IPS-NIHi7 (cell line): ENCODE results near the gene ABCB8.

Experiments used
- DNase-seq: peaks from one replicate; pipeline ENCODE4 v3.0.0; 2012; ENCODE audit warnings: mixed read lengths; ENCODE audit errors: extremely low spot score

Gene ABCB8

DNA sequence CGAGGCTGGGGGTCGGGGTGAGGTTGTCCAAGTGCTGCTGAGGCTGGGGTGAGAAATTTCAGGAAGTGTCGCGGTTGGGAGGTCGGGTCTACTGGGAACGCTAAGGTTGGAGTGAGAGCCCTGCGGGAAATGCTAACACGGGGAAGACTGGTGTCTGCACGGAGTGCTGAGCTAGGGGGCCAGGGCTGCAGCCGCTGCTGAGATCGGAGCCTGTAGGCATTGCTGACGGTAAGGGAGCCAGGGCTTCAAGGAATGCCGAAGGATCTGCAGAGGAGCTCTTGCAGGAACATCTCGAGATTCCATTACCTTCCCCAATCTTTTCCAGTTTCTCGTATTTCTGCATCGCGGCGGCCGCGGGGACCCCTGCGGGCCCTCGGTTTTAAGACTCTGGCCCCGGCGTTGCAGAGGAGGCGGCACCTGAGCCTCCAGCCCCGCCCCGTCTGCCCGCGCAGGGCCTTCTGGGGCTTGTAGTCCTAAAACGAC lies 29.3 kb downstream of the ABCB8 start, which contains the start of gene CDK5:
CDK5 (minus strand) TSS at position 392 of the 483 bp plus-strand sequence; CDS start at position 343, 49 bp downstream.
- DNase-seq = peak; percentile 64

DNA sequence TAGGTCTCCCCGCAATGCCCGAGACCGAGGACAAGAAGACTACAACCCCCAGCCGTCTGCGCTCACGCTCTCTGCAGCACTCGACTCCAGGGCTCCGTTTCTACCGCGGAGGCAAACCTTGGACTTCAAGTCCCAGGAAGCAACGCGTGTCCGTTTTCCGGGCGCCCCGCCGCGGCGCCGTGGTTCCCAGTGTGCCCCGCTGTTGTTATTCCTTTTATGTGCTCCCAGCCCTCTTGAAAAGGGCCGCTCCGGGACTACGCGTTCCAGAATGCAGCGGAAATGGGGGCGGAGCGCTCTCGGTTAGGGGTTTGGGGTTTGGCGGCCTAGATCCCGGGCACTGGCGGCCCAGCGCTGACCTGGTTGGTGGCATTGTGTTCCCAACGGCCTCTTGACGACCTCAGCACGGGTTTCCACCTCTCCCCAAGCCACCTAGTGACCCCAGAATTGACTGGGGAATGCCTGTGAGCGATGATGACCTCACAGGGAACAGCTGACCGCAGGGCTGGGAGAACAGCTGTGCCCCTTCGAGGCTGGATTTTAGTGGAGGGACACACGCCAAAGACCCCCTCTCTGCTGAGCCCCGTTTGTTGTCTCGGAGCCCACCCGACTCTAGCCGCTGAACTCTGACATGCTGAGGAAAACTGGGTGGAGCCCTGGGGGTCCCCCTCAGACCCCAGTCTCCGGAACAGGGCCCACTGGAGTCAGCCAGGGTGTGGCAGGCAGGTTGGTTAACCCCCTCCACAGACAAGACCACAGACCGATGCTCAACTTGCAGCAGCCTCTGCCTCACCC lies 29.9 kb downstream of the ABCB8 start:
- peak; percentile 97 for DNase-seq

- no peak for DNase-seq
These were observed 30.6 kb downstream of the ABCB8 start for GRCh38 chr7:151058781-151059366.

DNA sequence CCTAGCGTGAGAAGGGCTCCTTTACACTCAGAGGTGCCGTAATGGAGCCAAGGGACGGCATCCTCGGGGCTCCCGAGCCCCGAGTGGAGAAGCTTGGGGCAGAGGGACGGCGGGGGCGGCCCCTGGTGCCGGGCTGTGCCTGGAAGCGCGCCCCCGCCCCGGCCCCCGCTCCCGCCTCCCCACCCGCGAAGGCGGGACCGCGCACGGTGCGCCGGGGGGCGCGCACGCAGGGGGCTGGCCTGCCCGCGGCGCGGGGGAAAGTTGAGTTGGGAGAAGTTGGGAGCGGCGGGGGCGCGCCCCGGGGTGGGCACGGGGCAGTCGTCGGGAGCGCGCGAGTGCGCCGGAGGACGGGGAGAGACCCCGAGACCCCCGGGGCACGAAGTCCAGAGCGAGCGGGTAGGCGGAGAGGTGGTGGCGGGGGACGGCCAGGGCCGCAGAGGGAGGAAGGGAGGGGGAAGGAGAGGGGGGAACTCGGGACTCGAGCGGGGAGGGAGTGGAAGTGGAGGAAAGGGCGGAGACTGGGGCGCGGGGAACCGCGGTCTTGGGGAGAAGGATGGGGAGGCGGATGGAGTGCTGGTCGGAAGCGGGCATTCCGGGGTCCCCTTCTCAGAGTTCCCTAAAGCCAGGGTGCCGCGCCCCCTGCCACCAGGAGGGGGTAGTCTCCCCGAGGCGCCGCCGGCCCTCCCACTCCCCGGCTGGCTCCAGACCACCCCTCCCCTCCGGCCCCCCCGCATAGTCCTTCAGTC lies 31.3 kb downstream of the ABCB8 start, which contains the start of gene SLC4A2:
SLC4A2 (plus strand) TSS at position 223 of the 746 bp plus-strand sequence. CDS start 2,399 bp downstream, outside the sequence.
- peak; percentile 80 for DNase-seq

- DNase-seq = no peak
These were observed 31.8 kb downstream of the ABCB8 start for GRCh38 chr7:151060113-151060415.

- DNase-seq = no peak
These were observed 32.4 kb downstream of the ABCB8 start for GRCh38 chr7:151060416-151061212.

- DNase-seq = no peak
These were observed 33.2 kb downstream of the ABCB8 start for GRCh38 chr7:151061213-151062110.

DNA sequence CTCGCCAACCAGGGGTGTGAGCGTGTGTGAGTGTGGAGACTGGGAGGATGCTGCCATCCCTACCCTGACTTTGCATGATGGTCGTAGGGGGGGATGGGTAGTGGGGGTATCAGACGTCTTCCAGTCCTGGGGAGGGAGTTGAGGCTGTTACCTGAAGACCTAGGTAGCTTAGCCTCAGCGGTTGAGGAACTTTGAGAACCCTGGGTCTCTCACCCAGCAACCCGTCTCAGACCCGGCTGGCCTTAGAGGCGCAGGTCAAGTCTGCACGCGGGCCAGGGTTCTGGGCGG lies 33.8 kb downstream of the ABCB8 start:
- DNase-seq = no peak

- DNase-seq = peak; percentile 91
These were observed 34.4 kb downstream of the ABCB8 start for GRCh38 chr7:151062399-151063211.

GRCh38 chr7:151063212-151063561 lies 34.9 kb downstream of the ABCB8 start:
- no peak for DNase-seq

- no peak for DNase-seq
These were observed 36.2 kb downstream of the ABCB8 start for GRCh38 chr7:151064454-151064853.

GRCh38 chr7:151064993-151065392 lies 36.7 kb downstream of the ABCB8 start:
- DNase-seq = no peak

GRCh38 chr7:151065516-151065915 lies 37.3 kb downstream of the ABCB8 start:
- DNase-seq = no peak

- no peak for DNase-seq
These were observed 38.2 kb downstream of the ABCB8 start for GRCh38 chr7:151066273-151066974.

DNA sequence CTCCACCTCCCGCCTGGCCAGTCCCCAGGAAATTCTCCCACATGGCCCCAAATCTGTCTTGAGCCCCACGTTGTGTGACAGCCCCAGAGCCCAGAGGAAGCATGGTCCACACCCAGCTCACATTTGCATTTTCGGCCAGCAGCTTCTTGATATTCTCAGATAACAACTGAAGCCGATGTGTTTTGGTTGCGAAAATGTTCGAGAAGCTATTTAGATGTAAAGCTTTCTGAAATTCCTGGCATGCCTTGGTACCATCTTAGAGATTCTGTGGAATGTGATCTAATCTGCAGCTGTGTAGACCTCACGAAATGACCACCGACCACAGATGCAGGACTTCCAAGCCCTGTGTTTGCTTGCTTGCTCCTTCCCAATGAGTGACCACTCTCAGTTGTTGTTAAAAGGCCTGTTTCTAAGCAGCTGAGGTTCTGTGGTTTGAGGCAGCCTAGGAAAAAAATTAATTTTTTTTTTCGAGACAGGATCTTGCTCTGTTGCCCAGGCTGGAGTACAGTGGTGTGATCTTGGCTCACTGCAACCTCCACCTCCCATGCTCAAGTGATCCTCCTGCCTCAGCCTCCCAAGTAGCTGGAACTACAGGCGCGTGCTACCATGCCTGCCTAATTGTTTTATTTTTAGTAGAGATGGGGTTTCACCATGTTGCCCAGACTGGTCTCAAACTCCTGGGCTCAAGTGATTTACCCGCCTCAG lies 40.0 kb downstream of the ABCB8 start:
- no peak for DNase-seq

DNA sequence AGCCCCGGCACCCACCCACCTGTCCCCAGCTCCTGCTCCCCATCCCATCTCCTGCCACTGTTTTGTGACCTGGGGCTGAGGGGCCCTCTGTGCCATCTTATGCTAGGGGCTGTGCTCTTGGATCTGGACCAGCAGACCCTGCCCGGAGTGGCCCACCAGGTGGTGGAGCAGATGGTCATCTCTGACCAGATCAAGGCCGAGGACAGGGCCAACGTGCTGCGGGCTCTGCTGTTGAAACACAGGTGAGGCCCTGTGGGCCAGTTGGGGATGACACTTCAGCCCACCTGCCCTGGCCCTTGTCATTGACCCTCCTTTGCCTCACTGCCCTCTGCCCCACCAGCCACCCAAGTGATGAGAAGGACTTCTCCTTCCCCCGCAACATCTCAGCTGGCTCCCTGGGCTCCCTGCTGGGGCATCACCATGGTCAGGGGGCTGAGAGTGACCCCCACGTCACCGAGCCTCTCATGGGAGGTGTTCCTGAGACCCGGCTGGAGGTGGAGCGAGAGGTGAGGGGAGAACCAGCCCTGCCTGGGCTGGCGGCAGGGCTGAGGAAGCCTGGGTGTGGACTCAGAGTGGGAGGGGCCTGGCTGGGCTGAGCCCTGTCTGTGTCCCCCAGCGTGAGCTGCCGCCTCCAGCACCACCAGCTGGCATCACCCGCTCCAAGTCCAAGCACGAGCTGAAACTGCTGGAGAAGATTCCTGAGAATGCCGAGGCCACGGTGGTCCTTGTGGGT lies 41.8 kb downstream of the ABCB8 start:
- no peak for DNase-seq

GRCh38 chr7:151070574-151070960 lies 42.3 kb downstream of the ABCB8 start:
- no peak for DNase-seq
